ENCODE results near the gene OR6J1. TPM values are rescaled to one million over a fixed set of nuclear protein-coding genes. Genes with fewer than 3 reads are reported as not detected.

OR6J1 gene
- total and polyA plus RNA-seq, 10 of the 15 experiments (the other 5 are each of a cell fraction or from before 2014, with no cell fraction given), result not detected

DNA sequence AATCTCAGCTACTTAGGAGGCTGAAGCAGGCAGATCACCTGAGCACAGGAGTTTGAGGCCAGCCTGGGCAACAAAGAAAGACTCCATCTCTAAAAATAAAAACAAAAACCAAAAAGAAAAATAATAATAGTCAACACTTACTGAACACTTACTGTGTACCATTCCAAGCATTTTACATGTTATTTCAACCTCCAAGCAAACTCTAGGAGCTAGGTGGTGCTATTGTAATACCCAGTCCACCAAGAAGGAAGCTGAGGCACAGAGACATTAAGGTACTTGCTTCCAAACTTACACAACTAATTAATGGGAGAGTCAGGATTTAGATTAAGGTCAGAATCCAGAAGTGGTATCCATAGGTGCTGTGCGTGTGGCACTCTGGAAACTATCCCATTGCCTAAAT, 13.7 kb upstream of the OR6J1 start:
- BruUV-seq (replicated peaks), result no TSS peak
- Histone ChIP-seq H3K27me3 (replicated peaks in 1 of 2; ENCODE audit: control insufficient read depth in 2 of 2, insufficient read depth in 2 of 2, low read length in 1 of 2) (no peaks in the 10 kb centered on the region), H3K4me2 (ENCODE audit: control insufficient read depth, insufficient read depth) (no peak overlapping the region), H4K20me1 (ENCODE audit: control insufficient read depth, insufficient read depth) (no peaks in the 10 kb centered on the region), H3K4me1 (ENCODE audit: control insufficient read depth, insufficient read depth, low read length) (no peaks in the 10 kb centered on the region), H3K4me3 (no peak overlapping the region), H2AFZ (ENCODE audit: control insufficient read depth, low read depth, low read length) (no peak overlapping the region), H3K79me2 (ENCODE audit: control insufficient read depth, insufficient read depth, low read length) (no peaks in the 10 kb centered on the region), H3K36me3 (ENCODE audit: control insufficient read depth in 2 of 2, insufficient read depth in 2 of 2, low read length in 1 of 2) (no peaks in the 10 kb centered on the region), H3K27ac (ENCODE audit: control insufficient read depth, insufficient read depth) (no peak overlapping the region), H3K9ac (ENCODE audit: control insufficient read depth, insufficient read depth, low read length) (no peak overlapping the region), H3K9me3 (replicated peaks; ENCODE audit: control insufficient read depth, insufficient read depth, low read length) (no peaks in the 10 kb centered on the region)
- POLR2A ChIA-PET, result interaction anchor here (0.6 to 1.5 kb wide), 4 partner anchors 59 to 117 kb away, joined by 3 to 5 read pairs (median 4); no protein-coding TSS in a partner anchor
- no peak for DNase-seq (ENCODE audit: low read depth, low spot score)
- FAIRE-seq, result peak; percentile 13
- SMC1A ChIA-PET (ENCODE audit: uncharacterized antibody, unreplicated experiment), result interaction anchor here (0.5 to 4.7 kb wide), 23 partner anchors 8 to 268 kb away, joined by 3 to 79 read pairs (median 4); partner anchors contain the start of genes OXA1L and RBM23
- CTCF ChIA-PET, result interaction anchor here (0.6 to 9.9 kb wide), 50 partner anchors 8 to 457 kb away, joined by 3 to 206 read pairs (median 4); partner anchors contain the start of genes DAD1, OR6J1, OXA1L and SLC7A7
- intact Hi-C loops (cut with micrococcal nuclease; ENCODE audit: unreplicated experiment), result loop anchor here (1.0 to 10.0 kb wide), 3 partner anchors 54 to 343 kb away; no protein-coding TSS in a partner anchor
- WGBS (ENCODE audit: insufficient coverage, insufficient replicate concordance, low lambda C conversion rate, missing lambda C conversion rate), result 0% methylated on average over 1 of the region's 1 CpG
- in situ Hi-C loops (cut with MboI), result no loop called here
- RAD21 ChIA-PET (ENCODE audit: unreplicated experiment), result interaction anchor here (0.6 to 5.1 kb wide), 34 partner anchors 10 to 272 kb away, joined by 3 to 64 read pairs (median 4); partner anchors contain the start of genes ABHD4, LRP10 and OXA1L
- TF ChIP-seq, protein P1, sequence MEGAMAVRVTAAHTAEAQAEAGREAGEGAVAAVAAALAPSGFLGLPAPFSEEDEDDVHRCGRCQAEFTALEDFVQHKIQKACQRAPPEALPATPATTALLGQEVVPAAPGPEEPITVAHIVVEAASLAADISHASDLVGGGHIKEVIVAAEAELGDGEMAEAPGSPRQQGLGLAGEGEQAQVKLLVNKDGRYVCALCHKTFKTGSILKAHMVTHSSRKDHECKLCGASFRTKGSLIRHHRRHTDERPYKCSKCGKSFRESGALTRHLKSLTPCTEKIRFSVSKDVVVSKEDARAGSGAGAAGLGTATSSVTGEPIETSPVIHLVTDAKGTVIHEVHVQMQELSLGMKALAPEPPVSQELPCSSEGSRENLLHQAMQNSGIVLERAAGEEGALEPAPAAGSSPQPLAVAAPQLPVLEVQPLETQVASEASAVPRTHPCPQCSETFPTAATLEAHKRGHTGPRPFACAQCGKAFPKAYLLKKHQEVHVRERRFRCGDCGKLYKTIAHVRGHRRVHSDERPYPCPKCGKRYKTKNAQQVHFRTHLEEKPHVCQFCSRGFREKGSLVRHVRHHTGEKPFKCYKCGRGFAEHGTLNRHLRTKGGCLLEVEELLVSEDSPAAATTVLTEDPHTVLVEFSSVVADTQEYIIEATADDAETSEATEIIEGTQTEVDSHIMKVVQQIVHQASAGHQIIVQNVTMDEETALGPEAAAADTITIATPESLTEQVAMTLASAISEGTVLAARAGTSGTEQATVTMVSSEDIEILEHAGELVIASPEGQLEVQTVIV (IDR thresholded peaks at IDR 0.05; ENCODE audit: borderline replicate concordance, partially characterized antibody), result no peak
- TF ChIP-seq, protein P2, sequence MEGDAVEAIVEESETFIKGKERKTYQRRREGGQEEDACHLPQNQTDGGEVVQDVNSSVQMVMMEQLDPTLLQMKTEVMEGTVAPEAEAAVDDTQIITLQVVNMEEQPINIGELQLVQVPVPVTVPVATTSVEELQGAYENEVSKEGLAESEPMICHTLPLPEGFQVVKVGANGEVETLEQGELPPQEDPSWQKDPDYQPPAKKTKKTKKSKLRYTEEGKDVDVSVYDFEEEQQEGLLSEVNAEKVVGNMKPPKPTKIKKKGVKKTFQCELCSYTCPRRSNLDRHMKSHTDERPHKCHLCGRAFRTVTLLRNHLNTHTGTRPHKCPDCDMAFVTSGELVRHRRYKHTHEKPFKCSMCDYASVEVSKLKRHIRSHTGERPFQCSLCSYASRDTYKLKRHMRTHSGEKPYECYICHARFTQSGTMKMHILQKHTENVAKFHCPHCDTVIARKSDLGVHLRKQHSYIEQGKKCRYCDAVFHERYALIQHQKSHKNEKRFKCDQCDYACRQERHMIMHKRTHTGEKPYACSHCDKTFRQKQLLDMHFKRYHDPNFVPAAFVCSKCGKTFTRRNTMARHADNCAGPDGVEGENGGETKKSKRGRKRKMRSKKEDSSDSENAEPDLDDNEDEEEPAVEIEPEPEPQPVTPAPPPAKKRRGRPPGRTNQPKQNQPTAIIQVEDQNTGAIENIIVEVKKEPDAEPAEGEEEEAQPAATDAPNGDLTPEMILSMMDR (IDR thresholded peaks at IDR 0.05 in 2 of 3, conservative IDR thresholded peaks at IDR 0.05 in 1 of 3; ENCODE audit: control insufficient read depth in 2 of 3, extremely low read depth in 1 of 3, insufficient read depth in 1 of 3, low read depth in 3 of 3, low read length in 3 of 3), result peak; percentile 33 to 76 (median 48); a peak in 5 of 6 replicates
- TF ChIP-seq YY1 (IDR thresholded peaks at IDR 0.05; ENCODE audit: low read depth, low read length) (0 out of 2 replicates have a peak, but pooled peaks have one; percentile 23), SUZ12 (IDR thresholded peaks at IDR 0.05; ENCODE audit: unreplicated experiment) (no peak), RAD21 (IDR thresholded peaks at IDR 0.05; ENCODE audit: insufficient read depth, low read depth, low read length) (peak; percentile 91), SMC3 (IDR thresholded peaks at IDR 0.05; ENCODE audit: borderline replicate concordance, low read length) (peak; percentile 51; the same call in 1 of the 2 replicates), HDAC2 (IDR thresholded peaks at IDR 0.05) (no peak), ASH2L (IDR thresholded peaks at IDR 0.05; ENCODE audit: borderline replicate concordance, low read depth) (no peak)
- TF ChIP-seq, protein P3, sequence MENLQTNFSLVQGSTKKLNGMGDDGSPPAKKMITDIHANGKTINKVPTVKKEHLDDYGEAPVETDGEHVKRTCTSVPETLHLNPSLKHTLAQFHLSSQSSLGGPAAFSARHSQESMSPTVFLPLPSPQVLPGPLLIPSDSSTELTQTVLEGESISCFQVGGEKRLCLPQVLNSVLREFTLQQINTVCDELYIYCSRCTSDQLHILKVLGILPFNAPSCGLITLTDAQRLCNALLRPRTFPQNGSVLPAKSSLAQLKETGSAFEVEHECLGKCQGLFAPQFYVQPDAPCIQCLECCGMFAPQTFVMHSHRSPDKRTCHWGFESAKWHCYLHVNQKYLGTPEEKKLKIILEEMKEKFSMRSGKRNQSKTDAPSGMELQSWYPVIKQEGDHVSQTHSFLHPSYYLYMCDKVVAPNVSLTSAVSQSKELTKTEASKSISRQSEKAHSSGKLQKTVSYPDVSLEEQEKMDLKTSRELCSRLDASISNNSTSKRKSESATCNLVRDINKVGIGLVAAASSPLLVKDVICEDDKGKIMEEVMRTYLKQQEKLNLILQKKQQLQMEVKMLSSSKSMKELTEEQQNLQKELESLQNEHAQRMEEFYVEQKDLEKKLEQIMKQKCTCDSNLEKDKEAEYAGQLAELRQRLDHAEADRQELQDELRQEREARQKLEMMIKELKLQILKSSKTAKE (IDR thresholded peaks at IDR 0.05; ENCODE audit: low read depth, poor library complexity, severe bottlenecking), result peak; percentile 19
- TF ChIP-seq, protein P4, sequence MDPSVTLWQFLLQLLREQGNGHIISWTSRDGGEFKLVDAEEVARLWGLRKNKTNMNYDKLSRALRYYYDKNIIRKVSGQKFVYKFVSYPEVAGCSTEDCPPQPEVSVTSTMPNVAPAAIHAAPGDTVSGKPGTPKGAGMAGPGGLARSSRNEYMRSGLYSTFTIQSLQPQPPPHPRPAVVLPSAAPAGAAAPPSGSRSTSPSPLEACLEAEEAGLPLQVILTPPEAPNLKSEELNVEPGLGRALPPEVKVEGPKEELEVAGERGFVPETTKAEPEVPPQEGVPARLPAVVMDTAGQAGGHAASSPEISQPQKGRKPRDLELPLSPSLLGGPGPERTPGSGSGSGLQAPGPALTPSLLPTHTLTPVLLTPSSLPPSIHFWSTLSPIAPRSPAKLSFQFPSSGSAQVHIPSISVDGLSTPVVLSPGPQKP (IDR thresholded peaks at IDR 0.05; ENCODE audit: low read depth, low read length), result no peak
- peak; percentile 63 for ATAC-seq
